Stimulated activated CD8-positive, alpha-beta memory T cell treated with anti-CD3 and anti-CD28 coated beads, Interleukin-7, amount 100 ng/mL, for 1 hour (primary cell): ENCODE data around the gene DEK.

ENCODE experiments used
- DNase-seq, 2 donors: peaks; one replicate each; pipeline ENCODE4 v3.0.0-alpha.2; 2020; ENCODE audit warnings: low read depth in 2 of 2

DEK gene

GRCh38 chr6:18265787-18266522 lies 1.6 kb upstream of the DEK start:
- DNase-seq, result no peak

GRCh38 chr6:18264923-18265377 lies 620 bp upstream of the DEK start:
- no peak for DNase-seq

DNA sequence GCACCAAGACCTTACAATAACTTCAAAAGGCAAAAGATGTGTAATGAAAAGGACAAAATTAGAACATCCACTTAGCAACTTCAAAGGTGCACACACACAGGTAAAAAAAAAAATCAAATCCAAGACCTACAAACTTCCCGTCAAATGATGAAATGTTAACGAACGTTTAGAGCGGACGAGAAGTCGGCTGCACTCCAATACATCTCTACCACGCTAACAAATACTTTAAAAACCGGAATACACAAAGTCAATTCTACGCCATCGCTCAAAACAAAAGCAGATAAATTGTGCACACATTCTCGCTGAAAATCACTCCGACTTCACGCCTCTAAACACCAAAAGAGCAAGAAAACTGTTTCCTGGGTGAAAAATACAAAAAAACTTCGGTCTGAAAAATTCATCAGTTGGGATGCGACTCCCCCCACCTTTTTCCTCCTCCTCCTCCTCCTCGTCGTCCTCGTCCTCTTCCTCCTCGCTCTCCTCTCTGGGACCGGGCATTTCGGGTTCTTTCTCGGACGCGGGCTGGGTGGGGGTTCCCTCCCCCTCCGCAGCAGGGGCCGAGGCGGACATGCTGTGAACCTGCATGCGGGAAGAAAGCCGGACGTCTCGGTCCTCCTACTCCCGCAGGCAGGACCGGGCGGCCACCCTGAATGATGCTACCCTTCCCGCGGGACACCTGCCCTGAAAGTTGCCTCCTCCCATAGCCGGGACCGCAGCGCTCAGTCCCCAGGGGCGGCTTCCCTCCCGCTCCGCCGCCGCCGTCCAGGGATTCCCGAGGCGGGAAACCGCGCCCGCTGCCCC lies 712 bp downstream of the DEK start:
- DNase-seq, result no peak

- DNase-seq, result no peak
Measured at GRCh38 chr6:18262702-18263417, 1.5 kb downstream of the DEK start.

DNA sequence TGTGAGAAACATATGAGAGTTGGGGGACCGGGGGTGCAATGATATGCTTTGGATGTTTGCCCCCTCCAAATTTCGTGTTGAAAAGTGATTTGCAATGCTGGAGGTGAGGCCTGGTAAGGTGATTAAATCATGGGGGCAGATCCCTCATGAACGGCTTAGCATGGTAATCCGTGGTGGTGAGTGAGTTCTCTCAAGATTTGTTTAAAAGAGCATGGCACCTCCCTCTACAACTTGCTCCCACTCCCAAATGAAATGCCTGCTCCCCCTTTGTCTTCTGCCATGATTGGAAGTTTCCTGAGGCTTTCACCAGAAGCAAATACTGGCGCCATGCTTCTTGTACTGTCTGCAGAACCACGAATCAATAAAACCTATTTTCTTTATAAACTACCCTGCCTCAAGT lies 2.5 kb downstream of the DEK start:
- no peak for DNase-seq

DNA sequence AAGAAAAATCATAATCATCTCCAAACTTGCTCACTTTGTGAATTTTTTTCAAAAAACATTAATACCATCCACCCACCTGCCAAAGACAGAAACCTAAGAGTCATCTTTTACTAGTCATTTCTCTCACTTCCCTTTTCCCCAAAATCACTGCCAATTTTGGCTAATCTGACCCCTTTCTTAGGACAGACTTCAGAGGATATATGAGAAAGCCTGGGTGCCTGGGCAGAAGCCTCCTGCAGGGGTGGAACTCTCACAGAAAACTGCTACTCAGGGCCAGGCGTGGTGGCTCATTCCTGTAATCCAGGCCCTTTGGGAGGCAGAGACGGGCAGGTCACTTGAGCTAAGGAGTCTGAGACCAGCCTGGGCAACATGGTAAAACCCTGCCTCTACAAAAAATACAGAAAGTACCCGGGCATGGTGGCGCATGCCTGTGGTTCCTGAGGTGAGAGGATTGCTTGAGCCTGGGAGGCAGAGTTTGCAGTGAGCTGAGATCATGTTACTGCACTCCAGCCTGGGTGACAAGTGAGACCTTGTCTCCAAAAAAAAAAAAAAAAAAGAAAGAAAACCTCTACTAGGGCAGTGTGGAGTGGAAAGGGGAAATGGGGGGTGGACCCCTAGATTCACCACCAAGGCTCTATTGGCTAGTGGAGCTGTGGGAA lies 3.8 kb downstream of the DEK start:
- DNase-seq, result no peak

DNA sequence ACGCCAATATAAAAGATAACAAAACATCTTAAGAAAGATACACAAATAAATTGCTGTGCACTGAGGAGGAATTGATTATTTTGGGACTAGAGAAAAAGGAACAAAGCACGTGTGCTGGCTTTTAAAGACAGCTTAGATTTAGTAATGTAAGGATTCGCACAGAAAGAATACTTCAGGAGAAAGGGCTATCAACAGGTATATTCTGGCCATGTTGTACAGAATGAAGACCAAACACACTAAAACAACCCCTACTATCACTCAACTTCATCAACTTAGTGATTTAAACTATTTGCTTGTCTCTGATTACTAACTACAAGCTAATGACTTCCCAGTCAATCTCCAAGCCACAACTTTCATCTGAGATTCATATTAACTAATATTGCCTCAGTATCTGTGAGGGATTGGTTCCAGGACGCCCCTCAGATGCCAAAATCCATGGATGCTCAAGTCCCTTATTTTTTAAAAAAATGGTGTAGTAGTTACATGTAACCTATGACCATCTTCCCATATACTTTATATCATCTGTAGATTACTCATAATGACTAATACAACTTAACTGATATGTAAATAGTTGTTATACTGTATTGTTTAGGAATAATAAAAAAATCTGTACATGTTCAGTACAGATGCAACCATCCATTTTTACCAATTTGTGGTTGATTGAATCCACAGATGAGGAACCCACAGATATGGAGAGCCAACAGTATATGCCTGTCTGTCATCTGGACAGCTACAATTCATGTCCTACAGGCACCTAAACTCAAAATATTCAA lies 4.5 kb downstream of the DEK start:
- DNase-seq, result no peak

- DNase-seq, result no peak
Measured at GRCh38 chr6:18254793-18255192, 9.5 kb downstream of the DEK start.

- no peak for DNase-seq
Measured at GRCh38 chr6:18253635-18254034, 10.7 kb downstream of the DEK start.

- no peak for DNase-seq
Measured at GRCh38 chr6:18249271-18249670, 15.1 kb downstream of the DEK start.

DNA sequence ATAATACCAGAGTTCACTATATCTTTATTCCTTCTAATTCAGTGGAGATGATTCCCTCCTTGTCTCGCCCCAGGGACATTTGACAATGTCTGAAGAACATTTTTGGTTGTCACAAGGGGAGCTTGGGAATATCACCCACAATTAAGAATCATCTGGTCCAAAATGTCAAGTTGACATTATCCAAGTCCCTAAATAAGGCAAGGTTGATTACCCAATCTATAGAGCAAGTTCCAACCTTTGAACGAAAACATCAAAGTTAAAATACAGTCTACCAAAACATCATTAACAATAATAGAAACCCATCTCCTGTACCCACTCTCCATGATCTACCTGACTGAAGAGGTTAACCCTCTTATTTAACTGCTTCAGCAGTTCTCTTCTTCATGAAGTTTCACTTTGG lies 15.6 kb downstream of the DEK start:
- no peak for DNase-seq

GRCh38 chr6:18247002-18247401 lies 17.3 kb downstream of the DEK start:
- DNase-seq, result no peak

- no peak for DNase-seq
Measured at GRCh38 chr6:18246205-18246604, 18.1 kb downstream of the DEK start.

DNA sequence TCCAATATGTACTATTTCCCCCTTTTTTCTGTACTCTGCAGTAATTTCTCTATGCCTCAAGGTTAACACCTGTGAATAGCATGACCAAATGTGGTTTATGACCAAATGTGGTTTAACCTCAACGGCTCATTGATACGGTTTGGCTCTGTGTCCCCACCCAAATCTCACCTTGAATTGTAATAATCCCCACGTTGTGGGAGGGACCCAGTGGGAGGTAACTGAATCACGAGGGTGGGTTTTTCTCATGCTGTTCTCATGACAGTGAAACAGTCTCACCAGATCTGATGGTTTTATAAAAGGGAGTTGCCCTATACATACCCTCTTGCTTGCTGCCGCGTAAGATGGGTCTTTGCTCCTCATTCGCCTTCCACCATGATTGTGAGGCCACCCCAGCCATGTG lies 18.7 kb downstream of the DEK start:
- no peak for DNase-seq

DNA sequence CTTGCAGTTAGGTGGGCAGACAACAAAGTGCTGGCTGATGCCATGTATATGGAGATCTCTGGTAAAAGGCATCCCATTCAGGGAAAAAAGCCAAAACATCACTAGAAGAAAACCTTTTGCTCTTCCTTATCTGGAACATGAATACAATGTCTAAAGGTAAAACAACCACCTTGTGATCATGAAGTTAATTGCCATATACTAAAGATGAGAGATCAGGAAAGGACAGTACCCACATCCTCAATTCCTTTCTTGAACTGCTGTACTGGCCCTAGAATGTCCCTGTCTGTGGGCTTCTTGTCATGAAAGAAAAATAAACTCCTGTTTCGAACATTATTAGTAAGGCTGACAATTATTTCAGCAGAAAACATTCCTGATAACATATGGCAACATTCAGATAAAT lies 19.3 kb downstream of the DEK start:
- no peak for DNase-seq

DNA sequence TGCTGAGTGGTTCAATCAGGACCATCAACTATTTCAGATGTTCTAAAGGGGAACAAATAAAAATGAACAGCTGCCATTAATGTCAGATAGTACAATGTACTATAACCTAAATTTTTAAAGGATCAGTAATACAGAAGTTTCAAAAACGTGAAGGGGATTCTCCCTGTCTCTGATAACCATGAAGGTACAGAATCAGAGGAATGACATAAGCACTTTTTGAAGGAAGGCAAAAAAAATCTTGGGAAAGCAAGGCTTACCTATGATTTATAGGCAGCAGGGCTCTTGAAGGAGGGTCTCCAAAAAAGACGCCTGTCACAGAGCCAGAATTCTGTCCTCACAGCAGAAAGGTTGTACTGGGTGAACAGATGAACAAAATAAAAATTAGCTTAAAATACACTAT lies 20.1 kb downstream of the DEK start:
- no peak for DNase-seq

DNA sequence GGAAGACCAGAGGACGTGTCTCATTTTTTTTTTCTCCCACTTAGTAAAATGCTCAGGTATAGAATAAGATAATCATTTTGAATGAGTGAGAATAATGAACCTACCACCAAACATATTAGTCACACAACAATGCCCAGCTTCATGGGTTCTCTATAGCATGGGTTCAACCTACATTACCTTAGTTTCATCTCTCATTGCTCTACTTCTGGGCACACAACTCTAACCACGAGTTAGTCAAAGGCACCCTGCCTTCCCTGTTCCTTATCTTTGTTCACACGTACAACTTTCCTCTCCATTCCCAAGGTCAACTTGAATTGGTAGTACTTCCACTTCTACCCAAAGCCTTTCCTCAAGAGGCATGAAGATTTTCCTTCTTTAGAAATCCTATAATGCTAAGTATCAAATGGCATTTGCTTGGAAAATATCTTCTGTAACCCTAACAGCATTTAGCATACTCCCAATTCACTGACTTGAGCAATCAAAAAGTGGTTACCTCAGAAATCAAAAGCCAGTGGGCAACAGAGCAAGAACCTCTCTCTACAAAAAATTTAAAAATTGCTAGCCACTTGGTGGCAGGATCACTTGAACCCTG lies 20.9 kb downstream of the DEK start:
- no peak for DNase-seq

- no peak for DNase-seq
Measured at GRCh38 chr6:18242062-18242851, 22.1 kb downstream of the DEK start.

DNA sequence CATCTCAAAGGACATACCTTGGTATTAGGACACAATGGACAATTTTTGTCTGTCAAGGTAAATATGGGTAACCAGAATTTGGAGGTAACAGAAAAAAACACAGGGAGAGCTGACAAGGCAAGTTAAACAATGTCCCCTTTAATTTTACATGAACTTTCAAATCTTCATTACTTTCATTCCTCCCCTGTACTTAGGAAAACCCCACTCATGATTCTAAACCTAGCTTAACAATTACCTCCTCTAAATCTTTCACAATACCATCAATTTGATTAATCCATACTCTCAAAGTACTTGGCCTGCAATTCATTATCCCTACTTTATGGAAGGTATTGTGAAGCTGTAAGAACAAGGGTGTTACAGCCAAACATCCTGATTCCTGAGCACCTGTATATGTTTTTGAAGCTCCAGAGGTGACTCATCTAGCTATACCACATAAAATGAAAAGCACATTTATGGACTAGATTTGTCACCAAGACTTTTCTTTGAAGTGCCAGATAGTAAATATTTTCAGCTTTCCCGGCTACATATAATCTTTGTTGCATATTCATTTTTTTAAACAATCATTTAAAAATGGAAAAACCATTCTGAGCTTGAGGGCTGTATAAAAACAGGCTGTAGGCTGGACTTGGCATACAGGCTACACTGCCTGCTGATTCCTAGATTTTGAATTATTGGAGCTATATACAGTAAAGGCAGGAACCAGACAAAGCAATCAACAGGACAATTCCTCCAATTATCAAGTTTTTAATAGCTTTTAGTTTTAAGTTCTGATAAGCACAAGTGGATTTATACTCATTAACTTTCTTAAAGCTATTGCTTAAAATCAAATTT lies 22.9 kb downstream of the DEK start:
- DNase-seq, result no peak
